Pancreas (tissue), 10 donors: ENCODE results near the gene MAMDC4. TPM values are rescaled to one million over a fixed set of nuclear protein-coding genes. Genes with fewer than 3 reads are reported as not detected.

Source experiments
- ATAC-seq, 4 donors: fragments of 200-7000 bp; cut with Tn5 transposase; one replicate each; pipeline versions ENCODE4 v1.8.0 to v1.9.1; 2020; ENCODE audit warnings: mild to moderate bottlenecking in 4 of 4, moderate library complexity in 4 of 4
- DNase-seq, 6 donors: peaks; one replicate each; pipeline ENCODE4 v3.0.0-alpha.2; 2020
- FAIRE-seq: peaks from 2 replicates; lab custom pipeline; 2012; peaks lifted over from hg19 to GRCh38; lab: Jason Lieb, UNC
- H3K27ac ChIP-seq, 4 donors: fragments of 200-600 bp; sonication (generic); 1 replicate in 3 of 4; 2 replicates in 1 of 4; pipeline versions ENCODE4 v1.5.0 to v1.8.0; 2020
- H3K27me3 ChIP-seq, 4 donors: fragments of 200-600 bp; one replicate each; pipeline ENCODE4 v1.8.0; 2021
- H3K36me3 ChIP-seq, 3 donors: fragments of 200-600 bp; sonication (generic) in 1 of 3; one replicate each; pipeline versions ENCODE4 v1.5.0 to v1.8.0; 2020 to 2021
- H3K4me1 ChIP-seq, 3 donors: fragments of 200-600 bp; one replicate each; pipeline ENCODE4 v1.8.0; 2021
- H3K4me3 ChIP-seq, 4 donors: fragments of 200-600 bp; sonication (generic) in 2 of 4; one replicate each; pipeline versions ENCODE4 v1.5.0 to v1.8.0; 2020 to 2021
- H3K9me3 ChIP-seq, 4 donors: fragments of 200-600 bp; one replicate each; pipeline ENCODE4 v1.8.0; 2021
- CTCF ChIP-seq, 4 donors: fragments of 200-600 bp; sonication (generic) in 3 of 4; IDR thresholded peaks; one replicate each; pipeline versions ENCODE4 v1.5.0 to v1.8.0; 2021; ENCODE audit warnings: antibody characterized with exemption in 4 of 4
- WGBS, 2 donors: extraction: QIAGEN DNeasy Blood & Tissue Kit; methylation state at CpG; one replicate each; pipeline ENCODE4 v1.1.7; 2013; 5-methylcytosine and 5-hydroxymethylcytosine counted together
- intact Hi-C, 3 donors: fragments of 100-400 bp; cut with DNase I; formaldehyde crosslinking; loops; one replicate each; pipeline versions ENCODE4 v1.11.1 to v1.14.2; 2022
- polyA plus RNA-seq, 2 donors: library from polyadenylated mRNA; stranded (reverse); fragments of 200-250 nt; gene quantifications; one replicate each; pipeline ENCODE4 v1.2.3, GENCODE V29; 2013
- total RNA-seq, 6 donors: library from RNA; stranded (reverse); fragmentation: NEBNext Ultra II Directional in 4 of 6; extraction: Animal tissue kit (Norgen Biotek cat#: 25700) in 4 of 6; gene quantifications; one replicate each; pipeline versions ENCODE4 v1.2.1 to v1.2.4, GENCODE V29; 2021 to 2023
- donor health status: healthy with polysubstance abuse.
- donor health status: DM: no; HTN: no; CAD: no; lungs with moderate emphysema.
- donor health status: DM: no; HTN: no; CAD: no.
- donor health status: control.
- donor health status: control.
- donor health status: Bipolar disorder and iron deficiency.
- donor health status: DM: yes; HTN: yes; CAD: no.
- donor health status: DM: no; HTN: no; CAD: no.
- donor health status: DM: no; HTN: no; CAD: no.
- donor health status: DM: yes; HTN: yes; CAD: no.

MAMDC4 gene
- total and polyA plus RNA-seq, 8 donors, result 3.0 to 38.6 (median 5.4) TPM

GRCh38 chr9:136820971-136821825 lies 30.9 kb upstream of the MAMDC4 start:
- Histone ChIP-seq H3K4me3 (peak overlapping the region in 1 of 4 donors; percentile 10), H3K4me1 (no peaks in the 10 kb centered on the region), H3K27ac (no peak overlapping the region), H3K27me3 (no peaks in the 10 kb centered on the region), H3K9me3 (no peaks in the 10 kb centered on the region), H3K36me3 (peaks cover 0 to 8% (median 5%) of the 10 kb centered on the region in 3 donors)
- ATAC-seq (peak in 3 of 4 donors; percentile 6 to 44 (median 30)), FAIRE-seq (no peak), DNase-seq (peak in 3 of 6 donors; percentile 27 to 63 (median 43))
- TF ChIP-seq CTCF (IDR thresholded peaks at IDR 0.05), result no peak
- intact Hi-C loops, result no loop called here
- WGBS, 2 donors, result 75 to 79% methylated on average over 64 to 83 of the region's 83 CpGs

- H3K27me3 ChIP-seq, result no peaks in the 10 kb centered on the region
- no peak for TF ChIP-seq CTCF (IDR thresholded peaks at IDR 0.05)
- H3K4me1 ChIP-seq, result peaks cover 0 to 7% (median 0%) of the 10 kb centered on the region in 3 donors
- DNase-seq (peak in 4 of 6 donors; percentile 13 to 74 (median 48)), FAIRE-seq (no peak), ATAC-seq (no peak)
- H3K27ac ChIP-seq, result no peak overlapping the region
- intact Hi-C loops, result no loop called here
- H3K36me3 ChIP-seq, result peaks cover 0 to 8% (median 5%) of the 10 kb centered on the region in 3 donors
- no peaks in the 10 kb centered on the region for H3K9me3 ChIP-seq
- H3K4me3 ChIP-seq, result no peak overlapping the region
- 89% methylated on average over 38 to 42 of the region's 42 CpGs for WGBS, 2 donors
These were observed 30.2 kb upstream of the MAMDC4 start for GRCh38 chr9:136821826-136822544.

- FAIRE-seq (no peak), ATAC-seq (no peak), DNase-seq (peak in 5 of 6 donors; percentile 14 to 57 (median 30))
- Histone ChIP-seq H3K9me3 (no peaks in the 10 kb centered on the region), H3K36me3 (peaks cover 0 to 8% (median 5%) of the 10 kb centered on the region in 3 donors), H3K27me3 (no peaks in the 10 kb centered on the region), H3K27ac (peak overlapping the region in 2 of 4 donors; percentile 27 to 37), H3K4me1 (peaks cover 0 to 16% (median 6%) of the 10 kb centered on the region in 3 donors), H3K4me3 (no peak overlapping the region)
- intact Hi-C loops, result no loop called here
- no peak for TF ChIP-seq CTCF (IDR thresholded peaks at IDR 0.05)
- 71 to 77% methylated on average over 30 of the region's 30 CpGs for WGBS, 2 donors
These were observed 28.8 kb upstream of the MAMDC4 start for GRCh38 chr9:136823136-136824046.

- no peak for ATAC-seq
- H3K9me3 ChIP-seq, result no peaks in the 10 kb centered on the region
- peaks cover 0 to 21% (median 5%) of the 10 kb centered on the region in 3 donors for H3K36me3 ChIP-seq
- TF ChIP-seq CTCF (IDR thresholded peaks at IDR 0.05), result no peak
- no peaks in the 10 kb centered on the region for H3K27me3 ChIP-seq
- H3K4me1 ChIP-seq, result peaks cover 0 to 16% (median 6%) of the 10 kb centered on the region in 3 donors
- FAIRE-seq, result no peak
- peak in 4 of 6 donors; percentile 11 to 60 (median 20) for DNase-seq
- H3K4me3 ChIP-seq, result no peak overlapping the region
- intact Hi-C loops, result no loop called here
- 80 to 84% methylated on average over 21 of the region's 21 CpGs for WGBS, 2 donors
- H3K27ac ChIP-seq, result peak overlapping the region in 2 of 4 donors; percentile 17 to 27
These were observed 27.5 kb upstream of the MAMDC4 start for GRCh38 chr9:136824496-136825225.
